ENCODE data around the gene CENPP.
"Not testable (repeated sequence)": the region's sequence is repeated elsewhere in the genome, so short reads cannot be mapped to it uniquely, and the experiment has no call there.

CENPP gene

DNA sequence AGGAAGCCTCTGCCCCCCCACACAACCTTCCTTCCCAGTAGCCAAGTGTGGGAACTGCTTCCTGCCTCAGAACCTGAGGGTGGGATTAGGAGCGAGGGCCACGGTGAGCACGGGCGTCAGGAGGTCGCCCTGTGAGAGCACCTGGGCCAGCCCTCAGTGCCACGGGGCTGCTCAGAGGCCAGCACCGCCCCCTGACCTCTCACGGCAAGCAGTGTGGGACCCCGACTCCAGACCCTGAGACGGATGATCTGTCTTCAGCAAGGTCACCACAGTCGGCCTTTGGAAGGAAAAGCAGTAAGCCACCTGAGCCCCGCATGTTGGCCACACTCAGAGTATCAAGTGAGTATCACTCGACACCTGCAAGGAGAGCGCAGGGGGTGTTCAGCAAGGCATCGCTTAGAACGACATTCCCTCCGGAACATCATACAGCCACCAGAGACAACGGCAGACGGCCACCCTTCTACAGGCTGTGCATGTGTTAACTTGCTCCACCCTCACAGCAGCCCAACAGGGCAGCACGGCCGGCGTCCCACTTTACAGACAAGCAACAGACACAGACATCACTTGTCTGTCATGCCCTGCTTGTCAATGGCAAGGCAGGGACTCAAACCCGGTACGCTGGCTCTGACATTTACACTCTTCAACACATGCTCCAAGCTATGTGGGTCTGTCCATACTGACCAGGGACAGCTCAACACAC lies 294.0 kb downstream of the CENPP start:
- DNase-seq: no peak

DNA sequence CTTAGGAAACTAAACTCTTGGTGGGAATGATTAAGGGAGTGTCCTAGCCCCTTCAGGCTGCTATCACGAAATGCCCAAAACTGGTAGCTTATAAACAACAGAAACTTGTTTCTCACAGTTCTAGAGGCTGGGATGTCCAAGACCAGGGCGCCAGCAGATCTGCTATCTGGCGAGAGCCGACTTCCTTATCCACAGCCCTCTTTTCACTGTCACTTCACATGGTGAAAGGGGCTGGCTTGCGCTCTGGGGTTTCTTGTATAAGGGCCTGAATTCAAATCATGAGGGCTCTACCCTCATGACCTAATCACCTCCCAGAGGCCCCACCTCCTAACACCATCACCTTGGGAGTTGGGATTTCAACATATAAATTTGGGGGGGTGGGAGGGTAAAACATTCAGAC lies 295.1 kb downstream of the CENPP start:
- DNase-seq: no peak

DNA sequence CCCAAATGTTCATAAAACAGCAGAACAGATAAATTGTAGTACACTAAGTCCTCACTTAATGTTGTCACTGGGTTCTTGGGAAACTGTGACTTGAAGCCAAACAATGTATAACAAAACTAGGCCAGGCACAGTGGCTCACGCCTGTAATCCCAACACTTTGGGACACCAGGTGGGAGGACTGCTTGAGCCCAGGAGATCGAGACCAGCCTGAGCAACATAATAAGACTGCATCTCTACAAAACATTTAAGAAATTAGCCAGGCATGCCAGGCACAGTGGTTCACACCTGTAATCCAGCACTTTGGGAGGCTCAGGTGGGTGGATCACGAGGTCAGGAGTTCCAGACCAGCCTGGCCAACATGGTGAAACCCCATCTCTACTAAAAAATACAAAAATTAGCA lies 298.2 kb downstream of the CENPP start:
- not testable (repeated sequence) for DNase-seq

DNA sequence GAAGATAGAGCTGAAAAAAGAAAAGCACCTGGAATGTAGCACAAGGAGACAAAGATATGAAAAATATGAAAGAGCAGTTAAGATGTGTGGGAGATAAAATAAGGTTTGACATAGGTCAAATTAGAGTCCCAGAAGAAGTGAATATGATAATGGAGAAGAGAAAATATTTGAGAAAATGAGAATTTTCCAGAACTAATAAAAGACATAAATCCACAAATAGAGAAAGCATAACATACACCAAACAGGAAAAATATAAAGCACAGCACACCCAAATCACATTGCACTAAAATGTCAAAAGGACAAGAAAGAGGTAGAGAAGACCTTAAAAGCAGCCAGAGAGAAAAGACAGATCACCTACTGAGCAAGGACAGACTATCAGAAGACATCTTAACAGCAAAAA lies 300.7 kb downstream of the CENPP start:
- DNase-seq: no peak

DNA sequence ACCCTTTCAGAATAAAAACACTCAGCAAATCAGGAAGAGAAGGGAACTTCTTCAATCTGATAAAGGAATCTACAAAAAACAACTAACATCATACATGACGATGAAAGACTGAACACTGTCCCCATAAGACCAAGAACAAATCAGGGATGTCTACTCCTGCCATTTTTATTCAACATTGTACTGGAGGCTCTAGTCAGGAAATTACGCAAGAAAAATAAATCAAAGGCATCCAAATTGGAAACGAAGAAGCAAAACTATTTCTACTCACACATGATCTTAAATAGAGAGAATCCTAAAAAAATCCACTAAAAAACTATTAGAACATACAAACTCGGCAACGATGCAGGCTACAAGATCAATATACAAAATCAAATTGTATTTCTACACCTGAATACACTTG lies 301.9 kb downstream of the CENPP start:
- no peak for DNase-seq

DNA sequence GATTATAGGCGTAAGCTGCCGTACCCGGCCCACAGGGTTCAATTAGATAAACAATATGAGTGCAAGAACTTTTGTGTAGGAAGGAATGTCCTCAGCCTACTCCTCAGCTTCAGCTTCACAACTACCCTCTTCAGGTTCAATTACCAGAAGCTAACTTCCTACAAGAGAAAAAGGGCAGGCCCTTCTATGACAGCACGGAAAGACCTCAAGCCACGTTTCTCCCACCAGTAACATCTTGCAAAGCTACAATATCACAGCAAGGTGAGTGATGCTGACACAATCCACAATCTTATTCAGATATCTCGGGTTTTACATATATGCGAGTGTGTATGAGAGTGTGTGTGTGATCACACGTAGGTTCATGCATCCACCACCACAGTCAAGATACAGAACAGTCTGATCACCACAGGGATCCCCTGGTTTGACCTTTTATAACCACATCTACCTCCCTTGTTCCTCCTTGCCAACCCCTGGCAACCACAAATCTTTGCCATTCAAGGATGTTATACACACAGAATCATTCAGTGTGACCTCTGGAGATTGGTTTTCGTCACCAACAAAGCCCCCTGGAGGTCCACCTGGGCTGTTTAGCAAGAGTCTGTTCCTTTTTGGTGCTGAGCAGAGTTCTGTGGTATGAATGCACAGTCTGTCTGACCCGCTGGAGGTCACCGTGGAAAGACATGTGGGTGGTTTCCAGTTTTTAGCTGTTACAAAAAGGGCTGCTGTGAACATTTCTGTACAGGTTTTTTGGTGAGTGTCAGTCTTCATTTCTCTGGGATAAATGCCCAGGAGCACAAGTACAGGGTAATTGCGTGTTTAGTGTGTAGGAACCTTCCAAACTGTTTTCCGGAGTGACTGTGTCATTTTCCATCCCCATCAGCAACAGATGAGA lies 305.9 kb downstream of the CENPP start:
- peak; percentile 42 for DNase-seq

DNA sequence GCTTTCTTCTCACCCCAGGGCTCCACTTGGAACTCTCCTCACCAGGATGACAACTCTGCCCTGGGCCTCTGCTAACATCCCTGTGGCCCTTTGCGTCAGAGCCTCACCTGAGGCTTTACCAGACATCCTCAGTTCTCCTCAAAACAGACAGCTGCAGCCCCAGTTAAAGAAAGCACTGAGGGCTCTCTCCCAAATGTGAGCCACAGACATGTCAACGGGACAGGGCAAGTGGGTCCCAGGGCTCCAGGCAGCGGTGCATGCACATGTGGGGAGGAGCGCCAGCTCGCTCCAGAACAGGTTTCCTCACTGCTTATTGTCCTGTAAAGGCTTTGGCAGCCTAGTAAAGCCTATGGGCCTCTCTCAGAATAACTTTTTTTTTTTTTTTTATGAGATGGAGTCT lies 306.9 kb downstream of the CENPP start:
- DNase-seq: peak; percentile 18

DNA sequence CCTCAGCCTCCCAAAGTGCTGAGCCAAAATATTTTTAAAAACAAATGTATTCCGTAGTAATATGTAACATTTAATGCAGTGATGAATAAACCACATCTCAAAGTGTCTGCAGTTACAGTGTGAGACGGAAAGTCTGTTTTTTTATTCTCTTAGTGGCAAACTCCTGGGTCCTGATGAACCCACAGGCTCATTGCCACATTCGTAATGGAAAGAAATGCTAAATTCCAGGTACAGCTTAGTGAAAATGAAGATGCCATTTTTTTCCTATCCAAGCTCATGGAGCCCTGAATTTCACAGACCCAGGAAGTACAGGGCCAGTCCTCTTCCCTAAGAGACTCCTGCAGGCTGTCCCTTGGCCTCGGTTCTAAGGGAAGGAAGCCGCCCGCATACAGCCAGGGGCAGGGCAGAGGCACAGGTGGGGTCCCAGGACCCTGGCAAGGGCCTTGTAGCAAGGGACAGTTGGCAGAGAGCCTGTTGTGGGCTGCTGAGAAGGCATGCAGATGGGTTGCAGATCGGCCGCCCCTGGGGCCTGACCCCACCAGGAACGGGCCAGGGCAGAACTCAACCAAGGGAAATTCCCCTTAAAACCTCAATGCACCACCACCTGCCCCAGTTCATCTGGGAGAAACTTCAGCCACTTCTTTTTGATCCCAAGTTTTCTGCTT lies 308.0 kb downstream of the CENPP start:
- peak; percentile 3 for DNase-seq

DNA sequence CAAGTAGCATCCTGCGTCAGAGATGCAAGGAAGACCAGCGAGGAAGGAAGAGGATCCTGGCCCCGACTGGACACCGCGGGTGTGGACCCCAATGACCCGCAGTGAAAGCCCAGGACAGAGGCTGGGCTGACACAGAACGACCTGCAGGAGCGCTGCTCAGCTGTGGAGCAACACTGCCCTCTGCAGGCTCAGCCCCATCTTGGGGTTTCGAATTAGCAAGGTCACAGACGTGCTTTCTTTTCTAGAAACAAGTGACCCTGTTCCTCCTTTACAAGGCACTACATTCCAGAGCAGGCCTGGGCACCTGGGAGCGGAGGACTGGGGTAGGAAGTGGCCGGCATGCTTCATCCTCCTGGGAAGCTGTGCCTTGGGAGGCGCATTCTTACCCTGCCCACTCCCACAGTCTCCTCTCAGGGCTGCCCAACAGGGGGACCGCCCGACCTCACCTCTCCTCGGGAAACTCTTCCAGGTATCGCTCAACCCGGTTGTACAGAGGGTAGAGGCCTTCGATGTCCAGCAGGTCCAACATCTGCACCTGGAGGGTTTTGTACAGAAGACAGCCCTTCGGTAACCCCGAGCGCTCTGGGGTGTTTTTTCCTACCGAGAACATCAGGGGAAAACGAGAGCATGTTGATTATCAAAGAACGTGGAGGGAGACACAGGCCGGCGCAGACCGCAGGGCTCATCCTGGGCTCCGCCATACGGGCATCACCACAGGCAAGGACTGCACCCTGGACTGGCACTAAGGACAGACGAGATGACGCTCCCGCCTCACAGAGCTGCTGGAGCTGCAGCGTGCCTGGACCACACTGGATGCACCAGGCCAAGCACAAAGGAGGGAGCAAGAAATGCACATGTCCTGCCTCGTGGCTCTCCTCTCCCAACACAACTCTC lies 309.2 kb downstream of the CENPP start:
- DNase-seq: peak; percentile 84

DNA sequence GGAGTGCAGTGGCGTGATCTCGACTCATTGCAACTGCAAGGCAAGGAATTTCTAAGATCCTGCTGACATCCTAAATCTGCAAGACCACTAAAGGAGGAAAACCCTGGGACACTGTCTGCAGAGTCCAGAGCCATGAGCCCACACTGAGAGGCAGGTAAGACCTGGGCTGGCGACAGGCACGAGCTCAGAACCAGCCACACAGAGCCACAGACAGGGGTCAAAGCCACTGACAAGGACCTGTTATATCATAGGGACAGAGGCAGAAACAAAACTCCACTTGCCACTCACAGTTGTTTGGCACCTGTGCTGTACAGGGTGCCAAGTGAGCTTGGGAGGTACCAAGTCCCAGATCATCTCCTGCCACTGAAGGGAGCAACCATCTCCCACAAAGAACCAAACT lies 310.0 kb downstream of the CENPP start:
- peak; percentile 16 for DNase-seq

DNA sequence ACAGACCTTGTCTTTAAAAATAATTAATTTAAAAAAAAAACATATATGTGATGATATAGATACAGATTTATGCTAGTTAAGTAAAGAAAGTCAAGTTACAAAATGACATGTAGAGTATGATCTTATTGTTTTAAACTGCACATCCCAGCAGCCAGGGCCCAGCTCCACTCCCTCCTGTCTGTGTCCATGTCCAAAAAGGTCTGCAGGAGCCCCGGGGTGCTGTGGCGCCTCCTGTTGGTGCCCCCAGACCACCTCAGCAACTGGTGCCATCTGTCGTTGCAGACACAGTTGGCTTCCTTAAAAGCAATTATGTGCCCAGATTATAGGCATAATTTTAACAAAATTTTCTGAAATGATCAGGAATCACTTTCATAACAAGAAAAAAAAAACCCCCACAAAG lies 310.9 kb downstream of the CENPP start:
- peak; percentile 22 for DNase-seq

DNA sequence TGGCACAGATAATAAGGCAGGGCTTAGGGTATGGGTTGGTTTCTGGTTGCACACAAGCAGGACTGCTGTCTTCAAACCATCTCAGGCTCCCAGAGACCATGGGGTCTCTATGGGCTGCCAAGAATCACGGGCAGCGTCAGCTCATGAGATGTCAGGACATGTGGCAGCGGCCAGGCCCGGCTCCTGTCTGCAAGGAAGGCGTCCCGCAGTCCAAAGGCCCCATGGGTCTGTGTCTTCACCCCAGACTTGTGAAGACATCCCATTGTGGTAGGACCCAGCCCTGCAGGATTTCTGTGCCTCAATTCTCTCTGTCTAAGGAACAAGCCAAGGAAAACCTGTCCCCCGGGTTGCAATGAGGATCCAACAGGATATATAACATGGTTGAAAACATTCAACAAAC lies 311.6 kb downstream of the CENPP start:
- peak; percentile 16 for DNase-seq

DNA sequence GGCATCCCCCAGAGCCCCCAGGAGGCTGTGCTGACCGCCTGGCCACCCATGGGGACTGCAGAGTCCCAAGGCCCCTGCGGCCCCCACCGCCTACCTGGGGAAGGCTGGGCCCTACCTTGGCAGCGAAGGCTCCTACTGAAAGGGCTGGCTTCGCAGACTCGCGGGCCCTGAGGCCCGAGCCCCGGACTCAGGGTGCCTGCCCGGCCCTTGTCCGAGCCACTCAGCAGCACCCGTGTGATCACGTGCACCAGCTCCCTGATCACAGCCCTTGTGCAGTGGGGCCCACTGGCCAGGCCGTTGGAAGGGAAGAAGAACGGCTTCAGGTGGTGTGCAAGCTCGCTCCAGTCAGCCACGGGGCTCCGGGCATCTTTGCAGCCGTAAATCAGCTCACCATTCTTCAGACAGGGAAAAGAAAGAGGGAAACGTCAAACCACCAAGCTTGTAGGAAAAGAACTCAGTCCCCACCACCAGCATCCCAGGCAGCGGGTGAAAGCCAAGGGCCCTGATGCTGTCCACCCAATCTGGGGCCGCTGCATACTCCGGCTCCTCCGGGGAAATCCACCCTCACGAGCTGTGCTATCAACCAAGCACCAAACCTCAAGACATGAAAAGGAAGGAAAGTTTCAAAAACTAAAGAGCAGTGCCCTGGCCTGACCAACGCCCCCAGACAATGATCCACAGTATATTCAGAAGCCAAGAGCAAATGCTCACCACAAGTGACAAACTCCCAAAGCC lies 312.3 kb downstream of the CENPP start:
- peak; percentile 8 for DNase-seq

DNA sequence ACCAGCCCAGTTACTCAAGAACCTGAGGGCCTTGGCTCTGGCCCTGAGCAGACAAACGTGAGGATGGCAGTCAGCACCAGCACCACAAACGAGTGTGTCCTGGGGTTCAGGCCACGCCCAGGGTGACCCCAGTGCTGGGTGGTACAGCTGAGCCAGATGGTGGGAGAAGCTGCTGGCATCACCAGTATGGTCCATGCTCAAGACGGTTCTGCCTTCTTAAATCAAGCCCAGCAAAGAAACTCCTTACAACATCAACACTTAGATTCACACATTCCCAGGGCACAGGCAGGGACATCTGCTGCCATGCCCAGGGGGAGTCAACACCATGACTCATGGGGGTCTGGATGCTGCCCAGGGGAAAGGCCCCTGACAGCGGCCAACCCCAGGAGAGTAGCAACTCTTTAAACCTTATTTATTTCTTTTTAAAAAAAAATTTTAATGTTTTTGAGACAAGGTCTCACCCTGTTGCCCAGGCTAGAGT lies 312.9 kb downstream of the CENPP start:
- DNase-seq: peak; percentile 10

DNA sequence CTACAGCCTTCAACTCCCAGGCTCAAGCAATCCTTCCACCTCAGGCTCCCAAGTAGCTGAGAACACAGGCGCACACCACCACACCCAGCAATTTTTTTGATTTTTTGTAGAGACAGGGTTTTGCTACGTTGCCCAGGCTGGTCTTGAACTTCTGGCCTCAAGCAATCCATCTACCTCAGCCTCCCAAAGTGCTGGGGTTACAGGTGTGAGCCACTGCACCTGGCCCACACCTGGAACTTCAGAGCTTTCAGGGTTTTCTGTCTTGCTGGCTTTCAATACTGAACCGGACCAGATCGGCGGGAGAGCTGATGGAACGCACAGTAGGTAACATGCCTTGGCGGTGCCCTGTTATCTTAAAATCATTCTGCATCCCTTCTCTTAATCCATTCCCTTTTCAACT lies 313.4 kb downstream of the CENPP start:
- peak; percentile 12 for DNase-seq

DNA sequence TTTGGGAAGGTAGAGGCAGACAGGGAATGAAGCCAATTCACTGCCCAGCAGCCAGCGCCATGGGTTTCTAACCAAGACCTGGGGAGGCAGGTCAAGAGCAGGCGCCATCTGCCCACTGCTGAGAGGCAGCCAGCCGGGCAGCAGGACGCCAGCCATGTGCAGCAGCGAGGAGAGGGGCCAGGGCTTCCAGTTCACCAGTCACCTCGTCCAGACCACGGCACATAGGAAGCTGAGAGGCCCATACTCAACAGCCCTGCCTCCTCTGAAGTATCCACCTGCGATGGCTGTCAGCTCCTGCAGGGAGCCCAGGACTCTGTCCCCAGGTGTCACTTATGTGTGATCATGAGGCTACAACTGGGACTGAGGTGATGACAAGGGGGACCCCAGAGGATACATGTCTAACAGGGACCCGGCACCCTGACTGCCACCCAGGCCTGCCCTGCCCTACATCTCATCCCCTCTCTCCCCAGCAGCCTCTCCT lies 314.1 kb downstream of the CENPP start:
- peak; percentile 17 for DNase-seq

DNA sequence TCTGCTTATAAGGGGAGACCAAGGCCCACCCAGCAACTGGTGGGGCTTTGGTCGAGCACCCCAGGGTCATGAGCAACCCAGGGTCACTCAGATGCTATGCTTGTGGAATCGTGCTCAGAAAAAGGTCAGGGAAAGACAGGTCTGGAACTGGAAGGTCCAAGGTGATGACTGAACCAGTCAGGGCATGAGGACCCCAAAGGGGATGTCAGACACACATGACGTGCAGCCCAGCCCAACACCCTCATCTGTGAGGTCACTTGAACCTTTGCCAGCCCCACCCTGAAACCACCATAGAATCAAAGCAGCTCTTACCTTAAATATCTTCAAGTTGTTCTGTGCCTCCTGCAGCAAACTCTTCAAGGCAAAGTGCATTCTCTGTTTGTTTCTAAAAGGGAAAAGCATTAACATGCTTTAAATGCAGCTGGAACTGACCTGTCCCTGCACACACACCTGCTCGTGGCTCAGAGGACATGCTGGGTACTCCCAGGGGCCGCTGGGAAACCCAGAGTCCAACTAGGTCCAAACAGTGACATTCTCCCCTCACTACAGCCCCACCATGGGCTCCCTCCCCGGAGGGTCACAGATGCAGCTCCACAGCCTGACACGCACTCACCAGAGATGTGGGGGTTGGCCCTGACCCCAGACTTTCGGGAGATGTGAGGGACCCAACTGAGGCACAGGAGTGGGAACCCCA lies 314.8 kb downstream of the CENPP start:
- peak; percentile 6 for DNase-seq

DNA sequence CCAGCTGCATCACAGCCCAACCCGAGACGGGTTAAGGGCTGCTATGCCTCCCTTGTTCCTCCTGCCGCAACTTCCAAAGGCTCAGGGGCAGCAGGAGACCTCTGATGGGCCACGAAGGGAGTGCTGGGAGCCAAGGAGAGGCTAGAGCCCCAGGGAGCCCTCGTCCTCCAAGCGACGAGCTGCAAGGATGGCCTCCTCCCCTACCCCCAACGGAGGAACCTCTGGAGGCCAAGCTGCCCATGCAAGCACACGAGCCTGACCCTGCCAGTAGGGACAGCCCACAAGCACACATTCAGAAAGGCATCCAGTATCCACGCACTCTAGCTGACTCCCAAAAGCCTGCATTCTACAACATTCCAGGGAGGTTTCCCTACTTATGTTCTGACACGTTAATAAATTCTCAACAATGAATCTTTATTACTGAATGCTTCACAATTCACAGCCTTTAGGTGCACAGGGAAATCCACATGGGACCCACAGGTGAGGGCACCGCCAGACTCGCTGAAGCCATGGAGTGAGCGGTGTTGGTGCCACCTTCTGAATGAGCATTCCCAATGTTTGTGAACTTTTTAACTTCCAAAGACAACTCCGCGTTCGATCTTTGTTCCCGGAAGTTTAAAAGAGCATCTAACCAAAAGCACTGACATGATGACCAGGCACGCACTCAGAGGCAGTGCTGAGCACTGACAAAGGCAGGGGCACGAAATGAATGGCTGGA lies 315.5 kb downstream of the CENPP start:
- peak; percentile 10 for DNase-seq

DNA sequence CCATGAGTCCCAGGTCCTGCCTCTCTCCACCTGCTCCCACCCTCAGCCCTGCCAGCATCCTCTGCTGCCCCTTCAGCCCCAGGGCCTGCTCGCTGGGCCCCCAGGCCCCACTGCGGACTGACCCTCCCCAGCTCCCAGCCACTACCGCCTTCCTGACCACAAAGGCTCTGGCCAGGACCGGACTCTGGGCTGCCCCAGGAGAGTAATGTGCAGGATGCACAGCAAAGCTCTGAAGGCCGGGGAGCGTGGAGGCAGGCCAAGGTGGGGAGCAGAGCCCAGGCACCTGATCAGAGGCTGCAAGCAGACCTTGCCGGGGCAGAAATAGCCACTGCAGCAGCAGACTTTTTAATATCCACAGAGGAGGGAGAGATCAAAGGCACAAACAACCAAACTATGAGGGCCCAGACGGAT lies 316.3 kb downstream of the CENPP start:
- DNase-seq: peak; percentile 4

DNA sequence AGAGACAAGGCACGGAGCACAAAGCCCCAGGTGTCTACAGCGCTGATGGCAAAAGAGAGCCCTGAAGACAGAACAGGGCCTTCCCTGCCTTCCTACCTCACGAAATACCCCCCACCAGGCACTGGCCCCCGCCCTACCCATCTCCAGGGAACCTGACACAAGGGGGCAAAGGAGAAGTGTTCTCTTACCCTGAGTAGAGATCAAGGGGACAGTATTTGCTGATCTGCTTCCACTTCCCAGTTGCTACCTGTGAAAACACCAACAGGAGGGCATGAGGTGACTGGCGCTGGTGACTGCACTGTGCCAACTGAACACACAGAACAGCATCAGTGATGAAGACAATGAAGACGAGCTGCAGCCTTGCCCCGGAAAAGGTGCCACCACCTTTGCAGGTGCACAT lies 316.8 kb downstream of the CENPP start:
- DNase-seq: peak; percentile 6
